Iris pigment epithelial cell (primary cell): Measurements from ENCODE around the gene CADPS2.

Experiments
- DNase-seq: peaks from one replicate; pipeline ENCODE4 v3.0.0-alpha.2; 2011; ENCODE audit warnings: low read depth

Gene CADPS2

GRCh38 chr7:122886357-122887081 lies at the start of gene CADPS2:
TSS of gene CADPS2 (minus strand) at chr7:122886460. CDS start at chr7:122886337, 123 bp downstream.
- peak; percentile 91 for DNase-seq

- no peak for DNase-seq
Observed at GRCh38 chr7:122935620-122936019, 49.4 kb upstream of the CADPS2 start.

- DNase-seq, result no peak
Observed at GRCh38 chr7:122919643-122920181, 33.5 kb upstream of the CADPS2 start.

- DNase-seq, result no peak
Observed at GRCh38 chr7:122914812-122915211, 28.6 kb upstream of the CADPS2 start.

- no peak for DNase-seq
Observed at GRCh38 chr7:122913608-122914007, 27.3 kb upstream of the CADPS2 start.

GRCh38 chr7:122902751-122903495 lies 16.7 kb upstream of the CADPS2 start:
- no peak for DNase-seq

GRCh38 chr7:122901250-122901649 lies 15.0 kb upstream of the CADPS2 start:
- DNase-seq, result no peak

GRCh38 chr7:122896509-122896908 lies 10.2 kb upstream of the CADPS2 start:
- peak; percentile 11 for DNase-seq

- no peak for DNase-seq
Observed at GRCh38 chr7:122893486-122893885, 7.2 kb upstream of the CADPS2 start.

GRCh38 chr7:122889116-122889515 lies 2.9 kb upstream of the CADPS2 start:
- DNase-seq, result no peak

- no peak for DNase-seq
Observed at GRCh38 chr7:122887848-122888247, 1.6 kb upstream of the CADPS2 start.

- DNase-seq, result peak; percentile 86
Observed at GRCh38 chr7:122887198-122887597, 938 bp upstream of the CADPS2 start.

- peak; percentile 58 for DNase-seq
Observed at GRCh38 chr7:122885583-122886356, 490 bp downstream of the CADPS2 start.

GRCh38 chr7:122884186-122884585 lies 2.1 kb downstream of the CADPS2 start:
- no peak for DNase-seq

- peak; percentile 40 for DNase-seq
Observed at GRCh38 chr7:122883049-122883680, 3.1 kb downstream of the CADPS2 start.

- no peak for DNase-seq
Observed at GRCh38 chr7:122881324-122881723, 4.9 kb downstream of the CADPS2 start.

GRCh38 chr7:122869260-122869659 lies 17.0 kb downstream of the CADPS2 start:
- DNase-seq, result no peak

- no peak for DNase-seq
Observed at GRCh38 chr7:122867471-122867980, 18.7 kb downstream of the CADPS2 start.

GRCh38 chr7:122864838-122865237 lies 21.4 kb downstream of the CADPS2 start:
- no peak for DNase-seq

GRCh38 chr7:122864016-122864415 lies 22.2 kb downstream of the CADPS2 start:
- DNase-seq, result peak; percentile 59

- no peak for DNase-seq
Observed at GRCh38 chr7:122858320-122858719, 27.9 kb downstream of the CADPS2 start.

GRCh38 chr7:122850528-122850927 lies 35.7 kb downstream of the CADPS2 start:
- DNase-seq, result no peak
